Activated CD4-positive, alpha-beta memory T cell treated with anti-CD3 and anti-CD28 coated beads, Interleukin-2, amount 10 ng/mL, durations not matched to agents 7 days and 5 days (primary cell): ENCODE data around the gene ZSWIM8. TPM values are rescaled to one million over a fixed set of nuclear protein-coding genes. Genes with fewer than 3 reads are reported as not detected.
"Not testable (repeated sequence)": the region's sequence is repeated elsewhere in the genome, so short reads cannot be mapped to it uniquely, and the experiment has no call there.

ENCODE experiments used
- CTCF ChIA-PET: fragments of 350-600 bp; sonication (Branson Sonifier 250); formaldehyde crosslinking; loops from one replicate; lab custom pipeline; 2021; ENCODE audit warnings: antibody characterized with exemption, inconsistent platforms; lab: Charles Lee
- POLR2A ChIA-PET: fragments of 350-600 bp; sonication (Branson Sonifier 250); formaldehyde crosslinking; loops from one replicate; lab custom pipeline; 2021; ENCODE audit warnings: antibody characterized with exemption; lab: Charles Lee
- DNase-seq: peaks from one replicate; pipeline ENCODE4 v3.0.0-alpha.2; 2020
- H3K27ac Mint-ChIP-seq: one replicate; pipeline ENCODE4 v1.8.0; 2021; ENCODE audit warnings: mild to moderate bottlenecking, mixed read lengths
- H3K27me3 Mint-ChIP-seq: one replicate; pipeline ENCODE4 v1.8.0; 2021; ENCODE audit warnings: mixed read lengths
- H3K36me3 Mint-ChIP-seq: one replicate; pipeline ENCODE4 v1.8.0; 2021; ENCODE audit warnings: low read depth, mixed read lengths
- H3K4me1 Mint-ChIP-seq: one replicate; pipeline ENCODE4 v1.8.0; 2021; ENCODE audit warnings: mixed read lengths
- H3K4me3 Mint-ChIP-seq: one replicate; pipeline ENCODE4 v1.8.0; 2021; ENCODE audit warnings: mild to moderate bottlenecking, mixed read lengths
- H3K9me3 Mint-ChIP-seq: one replicate; pipeline ENCODE4 v1.8.0; 2021; ENCODE audit warnings: mixed read lengths
- total RNA-seq, 2 experiments: library from RNA; stranded (reverse); gene quantifications; one replicate each; pipeline ENCODE4 v1.2.3, GENCODE V29; 2021

The ZSWIM8 gene
- total RNA-seq, 2 experiments from 2014 or later: 88.0 to 92.2 TPM

DNA sequence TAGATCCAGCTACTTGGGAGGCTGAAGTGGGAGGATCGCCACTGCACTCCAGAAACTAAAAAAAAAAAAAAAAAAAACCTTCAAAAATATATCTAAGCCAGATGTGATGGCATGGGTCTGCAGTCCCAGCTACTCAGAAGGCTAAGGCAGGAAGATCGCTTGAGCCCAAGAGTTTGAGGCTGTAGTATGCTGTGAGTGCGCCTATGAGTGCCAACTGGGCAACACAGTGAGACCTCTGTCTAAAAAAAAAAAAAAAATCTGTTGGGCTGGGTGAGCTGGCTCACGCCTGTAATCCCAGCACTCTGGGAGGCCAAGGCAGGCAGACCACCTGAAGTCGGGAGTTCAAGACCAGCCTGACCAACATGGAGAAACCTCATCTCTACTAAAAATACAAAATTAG lies 6.4 kb upstream of the ZSWIM8 start:
- POLR2A ChIA-PET: interaction anchor here (0.8 to 2.2 kb wide), 3 partner anchors 11 to 31 kb away, joined by 3 to 10 read pairs (median 7); no protein-coding TSS in a partner anchor
- no peak overlapping the region for H3K4me3 Mint-ChIP-seq
- peaks cover 59% of the 10 kb centered on the region for H3K4me1 Mint-ChIP-seq
- H3K9me3 Mint-ChIP-seq: no peaks in the 10 kb centered on the region
- H3K36me3 Mint-ChIP-seq: peaks cover 50% of the 10 kb centered on the region
- no peak for DNase-seq
- CTCF ChIA-PET: interaction anchor here (9.9 kb wide), 1 partner anchor 8 kb away, joined by 92 read pairs; a partner anchor contains a TSS
- H3K27ac Mint-ChIP-seq: no peak overlapping the region
- H3K27me3 Mint-ChIP-seq: no peaks in the 10 kb centered on the region

DNA sequence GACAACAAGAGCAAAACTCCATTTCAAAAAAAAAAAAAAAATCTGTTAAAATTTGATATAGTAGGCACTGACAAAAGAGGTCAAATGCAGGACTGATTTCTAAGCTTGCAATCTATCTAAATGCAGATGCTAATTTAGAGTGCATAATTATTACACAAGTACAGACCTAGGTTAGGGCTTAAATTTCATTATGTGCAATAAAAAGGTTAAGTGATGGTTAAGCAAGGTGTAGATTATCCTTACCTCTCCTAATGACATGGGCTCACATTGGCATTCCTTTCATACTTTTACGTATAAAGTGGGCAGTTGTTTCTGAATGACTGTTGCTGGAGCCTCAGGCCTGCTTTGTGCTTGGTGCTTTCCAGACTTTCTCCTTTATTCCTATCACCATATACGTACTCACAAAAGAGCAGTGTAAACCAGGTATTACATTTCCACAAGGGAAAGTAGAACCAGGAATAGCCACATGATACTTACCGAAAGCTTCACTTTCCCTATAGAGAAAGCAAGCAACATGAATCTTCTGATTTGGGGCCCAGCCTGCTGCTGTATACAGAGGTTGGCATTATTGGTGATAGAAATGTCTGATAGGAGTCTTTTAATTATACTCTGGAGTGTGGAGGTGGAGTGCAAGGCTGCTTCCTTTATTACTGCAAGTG lies 5.7 kb upstream of the ZSWIM8 start:
- Mint-ChIP-seq H3K36me3 (peaks cover 44% of the 10 kb centered on the region), H3K27ac (peak overlapping the region; percentile 17), H3K4me3 (peak overlapping the region; percentile 31), H3K9me3 (no peaks in the 10 kb centered on the region), H3K27me3 (no peaks in the 10 kb centered on the region), H3K4me1 (peaks cover 58% of the 10 kb centered on the region)
- ChIA-PET CTCF (interaction anchor here (9.9 kb wide), 1 partner anchor 9 kb away, joined by 92 read pairs; a partner anchor contains a TSS), POLR2A (interaction anchor here (0.6 to 5.0 kb wide), 6 partner anchors 7 to 764 kb away, joined by 3 to 98 read pairs (median 8); a partner anchor contains a TSS)
- DNase-seq: no peak

DNA sequence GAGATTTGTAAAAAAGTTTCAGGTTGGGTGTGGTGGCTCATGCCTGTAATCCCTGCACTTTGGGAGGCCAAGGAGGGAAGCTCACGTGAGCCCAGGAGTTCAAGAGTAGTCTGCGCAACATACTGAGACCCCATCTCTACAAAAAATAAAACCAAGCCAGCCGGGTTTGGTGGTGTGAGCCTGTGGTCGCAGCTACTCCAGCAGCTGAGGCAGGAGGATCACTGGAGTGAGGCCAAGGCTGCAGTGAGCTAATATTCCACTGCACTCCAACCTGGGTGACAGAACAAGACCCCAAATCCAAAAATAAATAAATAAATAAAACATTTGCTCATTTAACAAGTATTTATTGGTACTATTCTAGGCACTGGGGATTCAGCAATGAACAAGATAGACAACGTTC lies 5.1 kb upstream of the ZSWIM8 start:
- CTCF ChIA-PET: interaction anchor here (9.9 kb wide), 1 partner anchor 9 kb away, joined by 92 read pairs; a partner anchor contains a TSS
- Mint-ChIP-seq H3K4me3 (peak overlapping the region; percentile 94), H3K36me3 (peaks cover 44% of the 10 kb centered on the region), H3K27me3 (no peaks in the 10 kb centered on the region), H3K27ac (peak overlapping the region; percentile 94), H3K4me1 (peaks cover 60% of the 10 kb centered on the region), H3K9me3 (no peaks in the 10 kb centered on the region)
- DNase-seq: no peak
- POLR2A ChIA-PET: interaction anchor here (1.4 to 5.0 kb wide), 7 partner anchors 8 to 284 kb away, joined by 3 to 98 read pairs (median 14); partner anchors contain the start of gene PPP3CB

DNA sequence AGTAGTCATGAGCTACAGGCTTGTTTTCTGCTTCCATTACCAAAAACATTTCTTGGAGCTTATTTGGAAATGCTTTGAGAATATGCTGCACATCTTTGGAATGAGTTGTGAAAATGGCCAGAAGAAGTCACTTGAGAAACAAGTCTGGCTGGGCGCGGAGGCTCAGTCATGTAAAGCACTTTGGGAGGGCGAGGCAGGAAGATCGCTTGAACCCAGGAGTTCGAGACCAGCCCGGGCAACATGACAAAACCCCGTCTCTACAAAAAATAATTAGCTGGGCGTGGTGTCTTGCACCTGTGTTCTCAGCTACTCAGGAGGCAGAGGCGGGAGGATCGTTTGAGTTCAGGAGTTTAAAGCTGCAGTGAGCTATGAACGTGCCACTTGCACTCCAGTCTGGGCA lies 4.4 kb upstream of the ZSWIM8 start:
- no peaks in the 10 kb centered on the region for H3K27me3 Mint-ChIP-seq
- no peak for DNase-seq
- H3K9me3 Mint-ChIP-seq: no peaks in the 10 kb centered on the region
- peaks cover 56% of the 10 kb centered on the region for H3K4me1 Mint-ChIP-seq
- ChIA-PET CTCF (interaction anchor here (1.1 to 9.9 kb wide), 3 partner anchors 10 to 98 kb away, joined by 3 to 92 read pairs (median 5); a partner anchor contains a TSS), POLR2A (interaction anchor here (0.7 to 5.0 kb wide), 16 partner anchors 9 to 285 kb away, joined by 3 to 98 read pairs (median 8); partner anchors contain the start of genes PPP3CB and SEC24C)
- H3K36me3 Mint-ChIP-seq: peaks cover 38% of the 10 kb centered on the region
- peak overlapping the region; percentile 94 for H3K4me3 Mint-ChIP-seq
- H3K27ac Mint-ChIP-seq: peak overlapping the region; percentile 94

- H3K36me3 Mint-ChIP-seq: peaks cover 40% of the 10 kb centered on the region
- no peak for DNase-seq
- POLR2A ChIA-PET: interaction anchor here (0.6 to 5.0 kb wide), 19 partner anchors 9 to 529 kb away, joined by 3 to 98 read pairs (median 5); partner anchors contain the start of genes MRPS16, PPP3CB and SEC24C
Measured at GRCh38 chr10:73781548-73781878, 3.9 kb upstream of the ZSWIM8 start.

DNA sequence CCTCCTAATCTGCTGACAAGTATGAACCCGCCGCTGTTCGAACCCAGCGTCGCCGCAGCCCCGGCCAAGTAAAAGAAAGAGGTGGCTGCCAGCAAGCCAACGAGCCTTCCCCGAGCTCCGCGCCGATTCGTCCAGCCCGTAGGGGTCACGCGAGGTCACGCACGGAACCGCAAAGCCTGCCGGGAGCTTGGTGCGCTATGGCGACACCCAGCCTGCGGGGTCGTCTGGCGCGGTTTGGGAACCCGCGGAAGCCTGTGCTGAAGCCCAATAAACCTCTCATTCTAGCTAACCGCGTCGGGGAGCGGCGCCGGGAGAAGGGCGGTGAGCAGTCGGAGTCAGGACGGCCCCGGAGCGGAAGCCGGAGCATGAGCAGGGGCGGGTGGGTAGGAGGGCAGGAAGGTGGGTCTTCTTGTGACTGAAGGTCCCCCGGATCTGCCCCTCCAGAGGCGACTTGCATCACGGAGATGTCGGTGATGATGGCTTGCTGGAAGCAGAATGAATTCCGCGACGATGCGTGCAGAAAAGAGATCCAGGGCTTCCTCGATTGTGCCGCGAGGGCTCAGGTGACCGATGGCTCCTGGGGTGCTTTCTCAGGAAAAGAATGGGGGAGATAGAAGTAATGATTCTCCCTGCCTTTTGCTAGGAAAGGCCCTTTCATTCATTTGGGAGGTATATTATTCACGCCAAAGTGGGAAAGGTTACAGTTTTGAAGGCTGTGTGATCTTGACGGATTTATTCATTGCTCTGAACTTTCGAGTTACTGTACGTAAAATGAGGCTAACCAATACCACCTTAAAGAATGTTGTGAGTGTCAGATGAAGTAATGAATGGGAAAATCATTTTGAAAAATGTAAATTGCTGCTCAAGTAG lies 3.3 kb upstream of the ZSWIM8 start, which contains the start of gene CHCHD1:
TSS of gene CHCHD1 (plus strand) at position 170 of the 870 bp plus-strand sequence. CDS start at position 198, 28 bp downstream.
- Mint-ChIP-seq H3K4me1 (peaks cover 62% of the 10 kb centered on the region), H3K4me3 (peak within 1 kb of the TSS; percentile 94), H3K27me3 (no peaks in the 10 kb centered on the region), H3K27ac (peak within 1 kb of the TSS; percentile 94), H3K9me3 (no peaks in the 10 kb centered on the region), H3K36me3 (peaks cover 36% of the 10 kb centered on the region)
- peak; percentile 94 for DNase-seq
- CTCF ChIA-PET: interaction anchor here (0.6 to 9.9 kb wide), 6 partner anchors 11 to 174 kb away, joined by 3 to 92 read pairs (median 4); a partner anchor contains a TSS
- POLR2A ChIA-PET: interaction anchor here (0.6 to 5.0 kb wide), 22 partner anchors 10 to 530 kb away, joined by 3 to 98 read pairs (median 5); partner anchors contain the start of genes MRPS16, PPP3CB and SEC24C

More at GRCh38 chr10:73781548-73781878, 3.9 kb upstream of the ZSWIM8 start:
- CTCF ChIA-PET: interaction anchor here (0.6 to 9.9 kb wide), 6 partner anchors 10 to 175 kb away, joined by 3 to 92 read pairs (median 4); a partner anchor contains a TSS
- no peaks in the 10 kb centered on the region for H3K27me3 Mint-ChIP-seq
- H3K4me3 Mint-ChIP-seq: peak overlapping the region; percentile 94
- H3K4me1 Mint-ChIP-seq: peaks cover 61% of the 10 kb centered on the region
- no peaks in the 10 kb centered on the region for H3K9me3 Mint-ChIP-seq
- peak overlapping the region; percentile 94 for H3K27ac Mint-ChIP-seq

DNA sequence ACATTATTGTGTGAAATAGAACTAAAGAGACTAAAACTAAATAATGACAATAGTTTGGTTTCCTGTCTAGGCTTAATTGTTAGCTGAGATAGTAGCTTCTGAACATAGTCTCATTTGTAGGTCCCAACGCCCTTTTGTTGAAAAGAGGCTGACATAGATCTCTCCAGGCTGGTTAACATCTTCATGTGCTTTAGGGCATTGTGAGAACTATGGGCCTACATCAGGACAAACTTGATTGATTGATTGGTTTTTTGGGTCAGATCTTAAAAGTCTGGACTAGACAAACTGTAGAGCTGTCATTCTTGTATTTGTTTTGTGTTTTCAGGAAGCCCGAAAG lies 2.7 kb upstream of the ZSWIM8 start:
- H3K4me1 Mint-ChIP-seq: peaks cover 63% of the 10 kb centered on the region
- CTCF ChIA-PET: interaction anchor here (0.8 to 9.9 kb wide), 5 partner anchors 12 to 97 kb away, joined by 3 to 92 read pairs (median 4); a partner anchor contains a TSS
- H3K27ac Mint-ChIP-seq: peak overlapping the region; percentile 94
- H3K4me3 Mint-ChIP-seq: peak overlapping the region; percentile 94
- H3K27me3 Mint-ChIP-seq: no peaks in the 10 kb centered on the region
- no peak for DNase-seq
- H3K36me3 Mint-ChIP-seq: peaks cover 32% of the 10 kb centered on the region
- no peaks in the 10 kb centered on the region for H3K9me3 Mint-ChIP-seq
- POLR2A ChIA-PET: interaction anchor here (0.6 to 5.0 kb wide), 10 partner anchors 9 to 209 kb away, joined by 3 to 98 read pairs (median 12); partner anchors contain the start of gene SEC24C

DNA sequence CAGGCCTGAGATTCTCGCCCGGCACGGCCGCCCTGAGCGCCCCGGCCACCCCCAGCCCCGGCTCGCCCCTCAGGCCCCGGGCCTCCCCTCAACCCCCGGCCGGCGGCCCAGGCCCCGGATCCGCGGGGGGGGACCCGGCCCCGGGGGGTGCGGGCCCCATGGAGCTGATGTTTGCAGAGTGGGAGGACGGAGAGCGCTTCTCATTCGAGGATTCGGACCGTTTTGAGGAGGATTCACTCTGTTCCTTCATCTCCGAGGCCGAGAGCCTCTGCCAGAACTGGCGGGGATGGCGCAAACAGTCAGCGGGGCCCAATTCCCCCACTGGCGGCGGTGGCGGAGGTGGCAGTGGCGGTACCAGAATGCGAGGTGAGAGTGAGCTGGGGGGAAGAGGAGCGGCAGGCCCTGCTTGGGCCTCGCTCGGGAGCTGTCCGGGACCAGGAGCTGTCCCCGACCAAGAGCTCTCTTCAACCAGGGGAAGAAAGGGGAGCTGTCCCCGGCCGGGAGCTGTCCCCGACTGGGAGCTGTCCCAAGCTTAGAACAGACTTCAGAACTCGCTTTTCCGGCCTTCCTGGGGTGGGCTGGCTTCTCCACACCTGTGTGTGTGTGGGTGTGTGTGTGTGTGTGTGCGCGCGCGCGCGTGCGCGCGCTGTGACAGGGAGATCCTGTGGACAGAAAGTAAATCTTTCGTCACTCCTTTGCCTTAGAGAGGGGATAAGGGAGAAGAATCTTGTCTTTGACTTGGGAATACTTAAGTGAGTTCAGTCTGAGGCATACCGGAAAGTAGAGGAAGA lies 510 bp downstream of the ZSWIM8 start:
- DNase-seq: peak; percentile 59
- POLR2A ChIA-PET: interaction anchor here (0.9 to 6.3 kb wide), 14 partner anchors 8 to 291 kb away, joined by 3 to 73 read pairs (median 7); partner anchors contain the start of genes CAMK2G, PPP3CB and SEC24C
- Mint-ChIP-seq H3K4me1 (peaks cover 52% of the 10 kb centered on the region), H3K9me3 (no peaks in the 10 kb centered on the region), H3K4me3 (peak overlapping the region; percentile 85), H3K36me3 (peaks cover 37% of the 10 kb centered on the region), H3K27ac (peak overlapping the region; percentile 98), H3K27me3 (no peaks in the 10 kb centered on the region)
- CTCF ChIA-PET: interaction anchor here (0.6 to 9.9 kb wide), 4 partner anchors 15 to 93 kb away, joined by 3 to 92 read pairs (median 3); partner anchors contain the start of gene SEC24C

GRCh38 chr10:73786512-73786885 lies 1.1 kb downstream of the ZSWIM8 start:
- ChIA-PET POLR2A (interaction anchor here (0.9 to 6.3 kb wide), 14 partner anchors 8 to 291 kb away, joined by 3 to 73 read pairs (median 7); partner anchors contain the start of genes CAMK2G, PPP3CB and SEC24C), CTCF (interaction anchor here (0.7 to 9.9 kb wide), 4 partner anchors 15 to 1941 kb away, joined by 3 to 92 read pairs (median 3); partner anchors contain the start of gene SEC24C)
- H3K27me3 Mint-ChIP-seq: no peaks in the 10 kb centered on the region
- DNase-seq: no peak
- H3K4me3 Mint-ChIP-seq: peak overlapping the region; percentile 85
- no peaks in the 10 kb centered on the region for H3K9me3 Mint-ChIP-seq
- H3K36me3 Mint-ChIP-seq: peaks cover 42% of the 10 kb centered on the region
- H3K4me1 Mint-ChIP-seq: peaks cover 51% of the 10 kb centered on the region
- peak overlapping the region; percentile 75 for H3K27ac Mint-ChIP-seq

DNA sequence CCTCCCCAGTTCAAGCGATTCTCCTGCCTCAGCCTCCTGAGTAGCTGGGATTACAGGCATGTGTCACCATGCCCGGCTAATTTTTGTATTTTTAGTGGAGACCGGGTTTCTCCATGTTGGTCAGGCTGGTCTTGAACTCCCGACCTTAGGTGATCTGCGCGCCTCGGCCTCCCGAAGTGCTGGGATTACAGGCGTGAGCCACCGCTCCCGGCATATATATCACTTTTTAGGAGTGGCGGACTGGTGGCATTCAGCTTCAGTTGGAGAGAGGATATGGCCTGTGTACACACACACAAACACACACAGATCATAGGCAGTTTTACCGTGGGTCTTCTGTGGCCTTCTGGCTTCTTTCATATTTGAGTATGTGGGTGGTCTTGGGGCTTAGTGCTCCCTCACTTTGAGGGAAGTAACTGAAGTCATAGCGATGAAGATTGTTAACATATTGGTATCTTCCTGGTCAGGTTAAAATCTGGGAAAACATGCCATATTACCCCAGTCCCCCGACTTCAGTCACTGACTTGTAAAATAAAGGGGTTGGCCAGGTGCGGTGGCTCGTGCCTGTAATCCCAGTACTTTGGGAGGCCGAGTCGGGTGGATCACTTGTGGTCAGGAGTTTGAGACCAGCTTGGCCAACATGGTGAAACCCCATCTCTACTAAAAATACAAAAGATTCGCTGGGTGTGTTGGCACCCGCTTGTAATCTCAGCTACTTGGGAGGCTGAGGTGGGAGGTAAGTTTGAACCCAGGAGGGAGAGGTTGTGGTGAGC lies 1.8 kb downstream of the ZSWIM8 start:
- H3K36me3 Mint-ChIP-seq: peaks cover 41% of the 10 kb centered on the region
- not testable (repeated sequence) for H3K9me3 Mint-ChIP-seq, H3K27me3 Mint-ChIP-seq, H3K27ac Mint-ChIP-seq, DNase-seq
- ChIA-PET POLR2A (interaction anchor here (1.0 to 6.3 kb wide), 9 partner anchors 11 to 88 kb away, joined by 4 to 73 read pairs (median 7); partner anchors contain the start of gene CAMK2G), CTCF (interaction anchor here (0.7 to 9.9 kb wide), 3 partner anchors 16 to 1942 kb away, joined by 3 to 92 read pairs (median 3); partner anchors contain the start of gene SEC24C)
- peaks cover 49% of the 10 kb centered on the region for H3K4me1 Mint-ChIP-seq
- peak overlapping the region; percentile 85 for H3K4me3 Mint-ChIP-seq
